ENCODE measurements around the gene UBR7. TPM values are rescaled to one million over a fixed set of nuclear protein-coding genes. Genes with fewer than 3 reads are reported as not detected.
"Not testable (repeated sequence)": the region's sequence is repeated elsewhere in the genome, so short reads cannot be mapped to it uniquely, and the experiment has no call there.

UBR7 gene
- 103 and 116 TPM in 2 replicates for total RNA-seq (2014; rRNA removed; shearing (Covaris generic))
- polyA plus RNA-seq (2015; cell fraction: cytosol; rRNA removed): 58.9 and 62.3 TPM in 2 replicates
- polyA plus RNA-seq (2015; cell fraction: nucleus; rRNA removed): 46.2 and 46.4 TPM in 2 replicates

GRCh38 chr14:93206793-93207467 is at the start of gene UBR7, which contains the start of gene GON7:
UBR7 (plus strand) TSS chr14:93207256; CDS start chr14:93207292, 36 bp downstream.
GON7 (minus strand) TSS chr14:93207065; CDS start chr14:93207037, 28 bp downstream.
- DNase-seq (ENCODE audit: low read depth): peak; percentile 99

DNA sequence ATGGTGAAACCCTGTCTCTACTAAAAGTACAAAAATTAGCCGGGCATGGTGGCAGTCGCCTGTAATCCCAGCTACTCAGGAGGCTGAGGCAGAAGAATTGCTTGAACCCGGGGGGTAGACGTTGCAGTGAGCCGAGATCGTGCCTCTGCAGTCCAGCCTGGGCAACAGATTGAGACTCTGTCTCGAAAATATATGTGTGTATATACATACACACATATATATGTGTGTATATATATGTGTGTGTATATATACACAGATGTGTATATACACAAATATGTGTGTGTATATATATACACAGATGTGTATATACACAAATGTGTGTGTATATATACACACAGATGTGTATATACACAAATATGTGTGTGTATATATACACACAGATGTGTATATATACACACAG is 48.7 kb upstream of the UBR7 start:
- not testable (repeated sequence) for DNase-seq (ENCODE audit: low read depth)

- not testable (repeated sequence) for DNase-seq (ENCODE audit: low read depth)
Observed at GRCh38 chr14:93159625-93160352, 47.3 kb upstream of the UBR7 start.

- DNase-seq (ENCODE audit: low read depth): no peak
Observed at GRCh38 chr14:93160353-93160801, 46.7 kb upstream of the UBR7 start.

DNA sequence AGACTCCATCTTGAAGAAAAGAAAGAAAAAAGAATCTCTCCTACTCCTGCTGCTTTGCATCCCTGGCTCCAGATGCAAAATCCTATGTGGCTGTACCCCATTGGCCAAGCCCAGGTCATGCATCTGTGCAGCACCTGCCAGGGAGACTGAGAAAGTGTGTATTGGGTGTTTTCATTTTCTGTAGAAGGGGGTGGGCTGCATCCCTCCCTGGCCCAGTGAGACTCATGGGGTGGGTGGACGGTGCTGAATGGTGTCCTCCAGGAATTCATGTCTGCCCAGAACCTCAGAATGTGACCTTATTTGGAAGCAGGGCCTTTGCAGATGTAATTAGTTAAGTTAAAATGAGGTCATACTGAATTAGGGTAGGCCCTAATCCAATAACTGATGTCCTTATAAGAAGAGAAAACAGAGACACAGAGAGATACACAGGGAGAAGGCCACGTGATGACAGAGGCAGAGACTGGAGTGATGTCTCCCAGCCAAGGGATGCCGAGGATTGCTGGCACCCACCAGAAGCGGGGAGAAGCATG is 45.6 kb upstream of the UBR7 start:
- DNase-seq (ENCODE audit: low read depth): no peak

DNA sequence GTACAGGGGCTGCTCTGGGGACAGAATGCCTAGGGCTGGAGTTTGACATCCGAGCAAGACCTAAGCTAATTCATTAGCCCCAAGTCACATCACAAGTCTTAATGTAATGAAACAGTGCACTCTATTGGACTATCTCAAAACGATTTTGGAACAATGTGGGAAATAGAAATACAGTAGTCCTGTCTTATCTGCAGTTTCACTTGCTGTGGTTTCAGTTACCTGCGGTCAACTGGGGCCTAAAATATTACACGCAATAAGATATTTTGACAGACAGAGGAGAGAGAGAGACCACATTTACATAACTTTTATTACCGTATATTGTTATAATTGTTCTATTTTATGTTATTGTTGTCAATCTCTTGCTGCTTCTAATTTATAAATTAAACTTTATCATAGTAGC is 43.5 kb upstream of the UBR7 start:
- DNase-seq (ENCODE audit: low read depth): no peak

GRCh38 chr14:93165271-93166265 is 41.5 kb upstream of the UBR7 start:
- not testable (repeated sequence) for DNase-seq (ENCODE audit: low read depth)

DNA sequence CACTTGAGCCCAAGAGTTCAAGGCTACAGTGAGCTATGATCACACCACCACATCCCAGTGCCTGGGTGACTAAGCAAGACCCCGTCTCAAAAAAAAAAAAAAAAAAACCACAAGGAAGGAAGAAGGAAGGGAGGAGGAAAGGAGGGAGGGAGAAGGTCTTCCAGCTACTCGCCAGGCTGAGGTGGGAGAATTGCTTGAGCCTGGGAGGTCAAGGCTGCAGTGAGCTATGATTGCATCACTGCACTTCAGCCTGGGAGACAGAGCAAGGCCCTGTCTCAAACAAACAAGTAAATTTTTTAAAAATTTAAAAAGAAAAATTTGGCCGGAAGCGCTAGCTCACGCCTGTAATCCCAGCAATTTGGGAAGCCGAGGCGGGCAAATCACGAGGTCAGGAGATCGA is 38.4 kb upstream of the UBR7 start:
- peak; percentile 39 for DNase-seq (ENCODE audit: low read depth)

DNA sequence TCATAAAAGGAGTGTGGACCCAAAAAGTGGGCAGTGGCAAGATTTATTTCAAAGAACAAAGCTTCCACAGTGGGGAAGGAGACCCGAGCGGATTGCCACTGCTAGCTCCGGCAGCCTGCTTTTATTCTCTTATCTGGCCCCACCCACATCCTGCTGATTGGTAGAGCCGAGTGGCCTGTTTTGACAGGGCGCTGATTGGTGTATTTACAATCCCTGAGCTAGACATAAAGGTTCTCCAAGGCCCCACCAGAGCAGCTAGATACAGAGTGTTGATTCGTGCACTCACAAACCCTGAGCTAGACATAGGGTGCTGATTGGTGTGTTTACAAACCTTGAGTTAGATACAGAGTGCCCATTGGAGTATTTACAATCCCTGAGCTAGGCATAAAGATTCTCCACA is 37.4 kb upstream of the UBR7 start:
- not testable (repeated sequence) for DNase-seq (ENCODE audit: low read depth)

DNA sequence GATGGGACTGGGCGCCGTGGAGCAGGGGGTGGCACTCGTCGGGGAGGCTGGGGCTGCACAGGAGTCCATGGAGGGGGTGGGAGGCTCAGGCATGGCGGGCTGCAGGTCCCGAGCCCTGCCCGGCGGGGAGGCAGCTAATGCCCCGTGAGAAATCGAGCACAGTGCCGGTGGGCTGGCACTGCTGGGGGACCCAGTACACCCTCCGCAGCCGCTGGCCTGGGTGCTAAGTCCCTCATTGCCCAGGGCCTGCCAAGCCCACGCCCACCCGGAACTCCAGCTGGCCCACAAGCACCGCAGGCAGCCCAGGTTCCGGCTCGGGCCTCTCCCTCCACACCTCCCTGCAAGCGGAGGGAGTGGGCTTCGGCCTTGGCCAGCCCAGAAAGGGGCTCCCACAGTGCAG is 36.9 kb upstream of the UBR7 start:
- not testable (repeated sequence) for DNase-seq (ENCODE audit: low read depth)

DNA sequence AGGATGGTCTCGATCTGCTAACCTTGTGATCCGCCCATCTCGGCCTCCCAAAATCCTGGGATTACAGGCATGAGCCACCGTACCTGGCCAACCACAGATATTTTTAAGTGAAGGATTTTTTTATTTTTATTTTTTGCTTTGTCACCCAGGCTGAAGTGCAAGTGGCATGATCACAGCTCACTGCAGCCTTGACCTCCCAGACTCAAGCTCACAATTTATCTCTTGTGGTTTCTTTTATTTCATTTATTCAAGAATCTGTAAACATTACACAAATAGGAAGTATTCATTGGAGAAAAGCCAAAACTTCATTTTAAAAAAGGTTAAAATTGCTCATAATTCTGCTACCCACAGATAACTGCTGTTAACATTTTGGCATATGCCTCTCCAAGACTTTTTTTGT is 35.7 kb upstream of the UBR7 start:
- DNase-seq (ENCODE audit: low read depth): no peak

DNA sequence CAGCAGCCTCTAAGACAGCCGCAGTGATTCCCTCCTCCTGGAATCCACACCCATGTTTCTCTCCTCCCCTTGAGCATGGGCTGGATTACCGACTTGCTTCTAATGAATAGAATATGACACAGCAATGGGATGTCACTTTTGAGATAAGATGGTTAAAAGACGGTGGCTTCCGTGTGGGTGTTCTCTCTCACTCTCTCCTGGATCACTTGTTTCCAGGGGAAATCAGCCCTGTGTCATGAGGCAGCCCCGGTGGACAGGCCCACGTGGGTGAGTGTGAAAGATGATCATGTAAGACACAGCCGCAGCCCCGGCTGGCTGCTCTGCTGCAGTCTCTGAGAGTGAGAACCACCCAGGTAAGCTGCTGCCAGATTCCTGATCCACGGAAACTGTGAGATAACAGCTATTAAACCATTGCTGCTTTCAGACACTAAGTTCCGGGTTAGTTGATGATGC is 33.1 kb upstream of the UBR7 start:
- no peak for DNase-seq (ENCODE audit: low read depth)

DNA sequence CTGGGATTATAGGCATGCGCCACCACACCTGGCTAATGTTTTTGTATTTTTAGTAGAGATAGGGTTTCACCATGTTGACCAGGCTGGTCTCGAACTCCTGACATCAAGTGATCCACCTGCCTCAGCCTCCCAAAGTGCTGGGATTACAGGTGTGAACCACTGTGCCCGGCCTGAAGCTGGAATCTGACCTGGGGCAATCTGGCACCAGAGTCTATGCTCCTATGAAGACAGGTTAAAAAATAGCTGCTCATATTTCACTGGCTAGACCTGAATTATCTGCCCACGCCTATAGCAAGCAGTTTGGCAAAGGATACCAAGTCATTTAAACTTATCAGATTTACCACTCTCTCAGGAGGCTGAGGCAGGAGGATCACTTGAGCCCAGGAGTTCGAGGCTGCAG is 32.3 kb upstream of the UBR7 start:
- not testable (repeated sequence) for DNase-seq (ENCODE audit: low read depth)

DNA sequence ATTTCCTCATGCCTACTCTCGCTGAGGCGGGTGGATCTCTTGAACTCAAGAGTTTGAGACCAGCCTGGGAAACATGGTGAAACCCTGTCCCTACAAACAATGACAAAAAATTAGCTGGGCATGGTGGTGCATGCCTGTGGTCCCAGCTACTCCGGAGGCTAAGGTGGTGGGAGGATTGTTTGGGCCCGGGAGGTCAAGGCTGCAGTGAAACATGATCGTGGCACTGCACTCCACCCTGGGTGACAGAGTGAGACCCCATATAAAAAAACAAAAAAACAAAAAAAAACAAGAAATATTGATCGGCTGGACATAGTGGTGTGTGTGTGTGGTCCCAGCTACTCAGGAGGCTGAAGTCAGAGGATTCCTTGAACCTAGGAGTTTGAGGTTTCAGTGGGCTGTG is 31.6 kb upstream of the UBR7 start:
- no peak for DNase-seq (ENCODE audit: low read depth)

GRCh38 chr14:93183596-93184317 is 23.3 kb upstream of the UBR7 start:
- DNase-seq (ENCODE audit: low read depth): no peak

DNA sequence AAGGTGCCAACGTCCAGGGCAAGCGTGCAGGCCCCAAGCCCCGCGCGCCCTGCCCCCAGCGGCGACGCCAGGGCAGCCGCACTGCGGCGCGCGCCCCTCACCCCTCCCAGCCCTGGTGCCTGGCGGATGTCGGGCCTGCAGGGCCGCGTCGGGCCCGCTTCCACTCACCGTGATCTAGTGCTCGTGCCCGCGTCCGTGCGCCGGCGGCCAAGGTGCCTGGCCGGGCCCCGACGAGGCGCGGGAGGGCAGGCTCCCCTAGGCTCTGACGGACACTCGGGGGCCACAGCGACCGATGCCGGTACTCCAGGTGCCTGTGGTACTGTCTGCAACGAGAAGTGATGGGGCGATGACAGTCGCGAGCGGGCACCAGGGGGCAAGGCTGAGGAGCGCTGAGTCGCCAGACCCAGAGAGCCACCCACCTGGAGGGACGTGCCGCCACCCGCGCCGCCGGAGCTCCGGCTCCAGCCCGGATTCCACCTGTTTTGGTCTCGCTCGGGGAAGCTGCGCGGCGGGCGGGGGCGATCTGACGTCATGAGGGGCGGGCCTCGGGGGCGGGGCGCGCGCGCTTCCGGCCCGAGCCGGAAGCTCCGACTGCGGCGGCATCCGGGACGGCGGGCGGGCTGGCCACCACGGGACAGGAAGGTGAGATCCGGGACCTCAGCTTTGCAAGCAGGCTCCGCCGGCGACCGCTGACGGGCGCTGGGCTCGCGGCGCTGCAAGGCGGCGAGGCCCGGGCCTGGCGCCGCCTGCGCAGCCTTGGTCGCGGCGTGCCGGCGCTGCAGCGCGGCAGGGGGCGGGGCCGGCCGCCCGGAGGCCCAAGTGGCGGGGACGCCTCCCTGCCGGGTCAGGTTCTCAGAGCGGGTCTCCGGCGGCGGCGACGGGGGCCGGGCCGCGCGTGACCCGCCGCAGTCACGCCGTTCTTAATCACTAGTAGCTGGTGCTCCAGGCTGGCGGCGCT is 22.4 kb upstream of the UBR7 start, which contains the start of the genes LYSET and MOAP1:
Gene LYSET (plus strand): TSS at position 927 of the 958 bp plus-strand sequence. CDS start 89 bp downstream, outside the sequence.
Gene MOAP1 (minus strand): TSS at position 507 of the 958 bp plus-strand sequence. CDS start 655 bp downstream, outside the sequence.
- DNase-seq (ENCODE audit: low read depth): peak; percentile 74

DNA sequence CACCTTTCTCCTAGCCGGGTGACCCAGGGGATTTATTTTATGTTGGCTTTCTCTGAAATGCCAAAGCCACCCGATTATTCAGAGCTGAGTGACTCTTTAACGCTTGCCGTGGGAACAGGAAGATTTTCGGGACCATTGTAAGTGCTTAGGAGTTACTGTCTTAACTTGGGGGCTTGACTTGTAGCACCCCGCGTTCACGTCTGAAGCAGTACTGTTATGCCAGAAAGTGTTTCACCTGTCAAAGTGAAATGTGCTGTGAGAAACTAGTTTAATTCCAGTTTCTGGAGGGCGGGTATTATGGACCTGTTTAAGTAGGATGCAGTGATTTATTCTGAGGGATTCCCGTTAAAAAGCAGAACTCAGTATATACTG is 21.7 kb upstream of the UBR7 start:
- DNase-seq (ENCODE audit: low read depth): no peak

GRCh38 chr14:93186466-93186865 is 20.6 kb upstream of the UBR7 start:
- no peak for DNase-seq (ENCODE audit: low read depth)

DNA sequence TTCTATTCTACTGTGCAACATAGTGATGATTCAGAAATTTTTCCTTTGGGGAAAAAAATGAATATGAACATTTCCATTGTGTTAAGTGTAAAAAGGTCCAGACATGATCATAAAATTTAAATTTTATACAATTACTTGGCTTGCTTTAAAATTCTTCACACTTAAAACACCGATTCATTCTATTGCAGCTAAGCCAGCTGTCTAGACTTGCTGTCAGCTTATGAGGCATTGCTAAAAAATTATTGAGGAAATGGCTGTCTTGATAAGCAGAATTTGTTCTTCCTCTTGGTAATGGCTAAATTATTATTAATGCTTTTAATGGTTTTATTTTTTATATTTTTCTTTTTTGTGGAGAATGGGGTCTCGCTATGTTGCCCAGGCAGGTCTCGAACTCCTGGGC is 20.1 kb upstream of the UBR7 start:
- no peak for DNase-seq (ENCODE audit: low read depth)

Measured in HT1080 (cell line).